HG03575 (cell line): ENCODE results near the gene KDM1B.
A peak's percentile ranks its signal among the peaks of the same experiment; 100 is the strongest.

Experiments
- ATAC-seq: cut with Tn5 transposase; IDR thresholded peaks from one replicate; pipeline ENCODE4 v1.9.1; 2021; ENCODE audit not compliant: unreplicated experiment, insufficient number of reproducible peaks, low FRiP score; ENCODE audit errors: extremely low read depth

The KDM1B gene

GRCh38 chr6:18245079-18245478 is 89.9 kb downstream of the KDM1B start:
- ATAC-seq = no peak

GRCh38 chr6:18245642-18246041 is 90.4 kb downstream of the KDM1B start:
- no peak for ATAC-seq

GRCh38 chr6:18246205-18246604 is 91.0 kb downstream of the KDM1B start:
- no peak for ATAC-seq

GRCh38 chr6:18247002-18247401 is 91.8 kb downstream of the KDM1B start:
- no peak for ATAC-seq

GRCh38 chr6:18248698-18249097 is 93.5 kb downstream of the KDM1B start:
- ATAC-seq = no peak

GRCh38 chr6:18249271-18249670 is 94.0 kb downstream of the KDM1B start:
- ATAC-seq = no peak

- no peak for ATAC-seq
Measured at GRCh38 chr6:18253635-18254034, 98.4 kb downstream of the KDM1B start.

- no peak for ATAC-seq
Measured at GRCh38 chr6:18254793-18255192, 99.6 kb downstream of the KDM1B start.

GRCh38 chr6:18259675-18260447 is 104.6 kb downstream of the KDM1B start:
- no peak for ATAC-seq

- peak; percentile 30 for ATAC-seq
Measured at GRCh38 chr6:18260448-18261106, 105.4 kb downstream of the KDM1B start.

GRCh38 chr6:18261877-18262276 is 106.7 kb downstream of the KDM1B start:
- no peak for ATAC-seq

GRCh38 chr6:18262702-18263417 is 107.6 kb downstream of the KDM1B start:
- peak; percentile 60 for ATAC-seq

- ATAC-seq = no peak
Measured at GRCh38 chr6:18263418-18264218, 108.4 kb downstream of the KDM1B start.

- no peak for ATAC-seq
Measured at GRCh38 chr6:18264219-18264922, 109.1 kb downstream of the KDM1B start, which contains the start of gene DEK. TSS of gene DEK (minus strand) at chr6:18264530. CDS start at chr6:18263987, 543 bp downstream.

- no peak for ATAC-seq
Measured at GRCh38 chr6:18264923-18265377, 109.7 kb downstream of the KDM1B start.

- no peak for ATAC-seq
Measured at GRCh38 chr6:18265787-18266522, 110.7 kb downstream of the KDM1B start.

- ATAC-seq = no peak
Measured at GRCh38 chr6:18266523-18266912, 111.3 kb downstream of the KDM1B start.

- no peak for ATAC-seq
Measured at GRCh38 chr6:18268066-18268465, 112.8 kb downstream of the KDM1B start.
